GM19043 (cell line): ENCODE results near the gene ZBTB21.
"Not testable (repeated sequence)": the region's sequence is repeated elsewhere in the genome, so short reads cannot be mapped to it uniquely, and the experiment has no call there.

Source experiments
- ATAC-seq: cut with Tn5 transposase; IDR thresholded peaks from one replicate; pipeline ENCODE4 v1.9.1; 2021; ENCODE audit warnings: low read depth; ENCODE audit not compliant: unreplicated experiment

Gene ZBTB21

GRCh38 chr21:41971891-41972290, 38.3 kb downstream of the ZBTB21 start:
- no peak for ATAC-seq

- no peak for ATAC-seq
Measured at GRCh38 chr21:41970751-41971653, 39.2 kb downstream of the ZBTB21 start.

GRCh38 chr21:41970106-41970391, 40.1 kb downstream of the ZBTB21 start:
- ATAC-seq, result no peak

- ATAC-seq, result no peak
Measured at GRCh38 chr21:41967708-41968107, 42.5 kb downstream of the ZBTB21 start.

- no peak for ATAC-seq
Measured at GRCh38 chr21:41966872-41967621, 43.1 kb downstream of the ZBTB21 start.

GRCh38 chr21:41966041-41966833, 43.9 kb downstream of the ZBTB21 start:
- ATAC-seq, result no peak

- no peak for ATAC-seq
Measured at GRCh38 chr21:41965461-41966013, 44.6 kb downstream of the ZBTB21 start.

- no peak for ATAC-seq
Measured at GRCh38 chr21:41965045-41965444, 45.1 kb downstream of the ZBTB21 start.

- ATAC-seq, result no peak
Measured at GRCh38 chr21:41964171-41964570, 46.0 kb downstream of the ZBTB21 start.

- ATAC-seq, result no peak
Measured at GRCh38 chr21:41962425-41962966, 47.7 kb downstream of the ZBTB21 start.

GRCh38 chr21:41961753-41962152, 48.4 kb downstream of the ZBTB21 start:
- ATAC-seq, result no peak

GRCh38 chr21:41961282-41961701, 48.9 kb downstream of the ZBTB21 start:
- no peak for ATAC-seq

GRCh38 chr21:41960386-41960785, 49.8 kb downstream of the ZBTB21 start:
- ATAC-seq, result no peak

- ATAC-seq, result not testable (repeated sequence)
Measured at GRCh38 chr21:41959697-41960096, 50.5 kb downstream of the ZBTB21 start.

GRCh38 chr21:41958886-41959563, 51.1 kb downstream of the ZBTB21 start:
- ATAC-seq, result no peak

GRCh38 chr21:41957991-41958766, 52.0 kb downstream of the ZBTB21 start:
- ATAC-seq, result no peak

- ATAC-seq, result no peak
Measured at GRCh38 chr21:41956926-41957729, 53.0 kb downstream of the ZBTB21 start.

GRCh38 chr21:41955516-41955915, 54.6 kb downstream of the ZBTB21 start:
- ATAC-seq, result no peak
